ENCODE measurements around the gene ADGRL3.
"Not testable (repeated sequence)": the region's sequence is repeated elsewhere in the genome, so short reads cannot be mapped to it uniquely, and the experiment has no call there.

The ADGRL3 gene

DNA sequence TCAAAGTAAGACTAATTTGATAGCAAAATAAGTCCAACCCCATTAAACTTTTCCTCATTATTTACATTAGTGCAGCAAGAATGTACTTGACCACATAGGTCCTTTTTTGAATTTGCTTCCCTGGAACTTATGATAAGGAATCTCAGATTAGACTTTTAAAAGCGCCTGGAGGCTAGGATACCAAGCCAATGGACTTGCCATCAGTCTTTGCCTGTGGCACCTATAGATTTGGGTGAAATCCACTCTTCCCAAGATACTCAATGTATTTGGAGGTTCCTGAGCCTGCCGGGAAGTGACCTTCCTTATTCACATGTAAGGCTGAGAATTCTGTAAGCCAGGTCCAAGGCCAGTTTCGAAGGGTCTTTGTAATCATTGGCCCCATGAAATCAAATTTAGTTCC lies 553.6 kb downstream of the ADGRL3 start:
- in situ Hi-C loops (cut with HindIII; ENCODE audit: low sequenced_read_pairs), result no loop called here
- no peak for DNase-seq (ENCODE audit: low read depth)
- no peak overlapping the region for H3K4me3 ChIP-seq (ENCODE audit: low read depth, low read length)
- TF ChIP-seq, protein P1, sequence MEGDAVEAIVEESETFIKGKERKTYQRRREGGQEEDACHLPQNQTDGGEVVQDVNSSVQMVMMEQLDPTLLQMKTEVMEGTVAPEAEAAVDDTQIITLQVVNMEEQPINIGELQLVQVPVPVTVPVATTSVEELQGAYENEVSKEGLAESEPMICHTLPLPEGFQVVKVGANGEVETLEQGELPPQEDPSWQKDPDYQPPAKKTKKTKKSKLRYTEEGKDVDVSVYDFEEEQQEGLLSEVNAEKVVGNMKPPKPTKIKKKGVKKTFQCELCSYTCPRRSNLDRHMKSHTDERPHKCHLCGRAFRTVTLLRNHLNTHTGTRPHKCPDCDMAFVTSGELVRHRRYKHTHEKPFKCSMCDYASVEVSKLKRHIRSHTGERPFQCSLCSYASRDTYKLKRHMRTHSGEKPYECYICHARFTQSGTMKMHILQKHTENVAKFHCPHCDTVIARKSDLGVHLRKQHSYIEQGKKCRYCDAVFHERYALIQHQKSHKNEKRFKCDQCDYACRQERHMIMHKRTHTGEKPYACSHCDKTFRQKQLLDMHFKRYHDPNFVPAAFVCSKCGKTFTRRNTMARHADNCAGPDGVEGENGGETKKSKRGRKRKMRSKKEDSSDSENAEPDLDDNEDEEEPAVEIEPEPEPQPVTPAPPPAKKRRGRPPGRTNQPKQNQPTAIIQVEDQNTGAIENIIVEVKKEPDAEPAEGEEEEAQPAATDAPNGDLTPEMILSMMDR (IDR thresholded peaks at IDR 0.05; ENCODE audit: low read depth, low read length, missing control alignments), result no peak

DNA sequence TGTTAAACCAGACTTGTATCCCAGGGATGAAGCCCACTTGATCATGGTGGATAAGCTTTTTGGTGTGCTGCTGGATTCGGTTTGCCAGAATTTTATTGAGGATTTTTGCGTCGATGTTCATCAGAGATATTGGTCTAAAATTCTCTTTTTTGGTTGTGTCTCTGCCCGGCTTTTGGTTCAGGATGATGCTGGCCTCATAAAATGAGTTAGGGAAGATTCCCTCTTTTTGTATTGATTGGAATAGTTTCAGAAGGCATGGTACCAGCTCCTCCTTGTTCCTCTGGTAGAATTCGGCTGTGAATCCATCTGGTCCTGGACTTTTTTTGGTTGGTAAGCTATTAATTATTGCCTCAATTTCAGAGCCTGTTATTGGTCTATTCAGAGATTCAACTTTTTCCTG lies 556.8 kb downstream of the ADGRL3 start:
- in situ Hi-C loops (cut with HindIII; ENCODE audit: low sequenced_read_pairs); H3K4me3 ChIP-seq (ENCODE audit: low read depth, low read length); DNase-seq (ENCODE audit: low read depth): not testable (repeated sequence)

DNA sequence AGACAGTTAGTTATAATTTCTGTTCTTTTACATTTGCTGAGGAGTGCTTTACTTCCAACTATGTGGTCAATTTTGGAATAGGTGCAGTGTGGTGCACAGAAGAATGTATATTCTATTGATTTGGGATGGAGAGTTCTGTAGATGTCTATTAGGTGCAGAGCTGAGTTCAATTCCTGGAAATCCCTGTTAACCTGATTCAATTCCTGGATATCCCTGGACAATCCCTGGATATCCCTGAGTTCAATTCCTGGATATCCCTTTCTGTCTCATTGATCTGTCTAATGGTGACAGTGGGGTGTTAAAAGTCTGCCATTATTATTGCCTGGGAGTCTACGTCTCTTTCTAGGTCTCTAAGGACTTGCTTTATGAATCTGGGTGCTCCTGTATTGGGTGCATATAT lies 557.9 kb downstream of the ADGRL3 start:
- DNase-seq (ENCODE audit: low read depth); H3K4me3 ChIP-seq (ENCODE audit: low read depth, low read length); in situ Hi-C loops (cut with HindIII; ENCODE audit: low sequenced_read_pairs): not testable (repeated sequence)

DNA sequence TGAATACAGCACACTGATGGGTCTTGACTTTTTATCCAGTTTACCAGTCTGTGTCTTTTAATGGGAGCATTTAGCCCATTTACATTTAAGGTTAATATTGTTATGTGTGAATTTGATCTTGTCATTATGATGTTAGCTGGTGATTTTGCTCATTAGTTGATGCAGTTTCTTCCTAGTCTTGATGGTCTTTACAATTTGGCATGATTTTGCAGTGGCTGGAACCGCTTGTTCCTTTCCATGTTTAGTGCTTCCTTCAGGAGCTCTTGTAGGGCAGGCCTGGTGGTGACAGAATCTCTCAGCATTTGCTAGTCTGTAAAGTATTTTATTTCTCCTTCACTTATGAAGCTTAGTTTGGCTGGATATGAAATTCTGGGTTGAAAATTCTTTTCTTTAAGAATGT lies 558.5 kb downstream of the ADGRL3 start:
- in situ Hi-C loops (cut with HindIII; ENCODE audit: low sequenced_read_pairs), result not testable (repeated sequence)

DNA sequence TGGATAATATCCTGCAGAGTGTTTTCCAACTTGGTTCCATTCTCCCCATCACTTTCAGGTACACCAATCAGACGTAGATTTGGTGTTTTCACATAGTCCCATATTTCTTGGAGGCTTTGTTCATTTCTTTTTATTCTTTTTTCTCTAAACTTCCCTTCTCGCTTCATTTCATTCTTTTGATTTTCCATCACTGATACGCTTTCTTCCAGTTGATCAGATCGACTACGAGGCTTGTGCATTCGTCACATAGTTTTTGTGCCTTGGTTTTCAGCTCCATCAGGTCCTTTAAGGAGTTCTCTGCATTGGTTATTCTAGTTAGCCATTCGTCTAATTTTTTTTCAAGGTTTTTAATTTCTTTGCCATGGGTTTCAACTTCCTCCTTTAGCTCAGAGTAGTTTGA lies 559.1 kb downstream of the ADGRL3 start:
- in situ Hi-C loops (cut with HindIII; ENCODE audit: low sequenced_read_pairs); DNase-seq (ENCODE audit: low read depth); H3K4me3 ChIP-seq (ENCODE audit: low read depth, low read length): not testable (repeated sequence)

More for the DNA sequence above, 558.5 kb downstream of the ADGRL3 start:
- H3K4me3 ChIP-seq (ENCODE audit: low read depth, low read length); DNase-seq (ENCODE audit: low read depth): not testable (repeated sequence)

DNA sequence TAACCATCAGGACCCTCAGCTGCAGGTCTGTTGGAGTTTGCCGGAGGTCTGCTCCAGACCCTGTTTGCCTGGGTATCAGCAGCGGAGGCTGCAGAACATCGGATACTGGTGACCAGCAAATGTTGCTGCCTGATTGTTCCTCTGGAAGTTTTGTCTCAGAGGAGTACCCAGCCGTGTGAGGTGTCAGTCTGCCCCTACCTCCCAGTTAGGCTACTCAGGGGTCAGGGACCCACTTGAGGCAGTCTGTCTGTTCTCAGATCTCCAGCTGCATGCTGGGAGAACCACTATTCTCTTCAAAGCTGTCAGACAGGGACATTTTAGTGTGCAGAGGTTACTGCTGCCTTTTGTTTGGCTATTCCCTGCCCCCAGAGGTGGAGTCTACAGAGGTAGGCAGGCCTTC lies 559.8 kb downstream of the ADGRL3 start:
- in situ Hi-C loops (cut with HindIII; ENCODE audit: low sequenced_read_pairs); DNase-seq (ENCODE audit: low read depth); H3K4me3 ChIP-seq (ENCODE audit: low read depth, low read length): not testable (repeated sequence)

DNA sequence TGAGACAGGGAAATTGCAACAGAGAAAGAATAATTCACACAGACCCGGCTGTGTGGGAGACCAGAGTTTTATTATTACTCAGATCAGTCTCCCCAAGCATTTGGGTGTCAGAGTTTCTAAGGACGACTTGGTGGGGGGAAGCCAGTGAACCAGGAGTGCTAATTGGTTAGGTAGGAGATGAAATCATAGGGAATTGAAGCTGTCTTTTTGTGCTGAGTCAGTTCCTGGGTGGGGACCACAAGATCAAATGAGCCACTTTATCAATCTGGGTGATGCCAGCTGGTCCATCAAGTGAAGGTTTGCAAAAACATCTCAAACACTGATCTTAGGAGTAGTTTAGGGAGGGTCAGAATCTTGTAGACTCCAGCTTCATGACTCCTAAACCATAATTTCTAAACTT lies 560.7 kb downstream of the ADGRL3 start:
- TF ChIP-seq, protein P1 (IDR thresholded peaks at IDR 0.05; ENCODE audit: low read depth, low read length, missing control alignments), result no peak
- in situ Hi-C loops (cut with HindIII; ENCODE audit: low sequenced_read_pairs), result no loop called here
- H3K4me3 ChIP-seq (ENCODE audit: low read depth, low read length), result no peak overlapping the region
- DNase-seq (ENCODE audit: low read depth), result no peak

DNA sequence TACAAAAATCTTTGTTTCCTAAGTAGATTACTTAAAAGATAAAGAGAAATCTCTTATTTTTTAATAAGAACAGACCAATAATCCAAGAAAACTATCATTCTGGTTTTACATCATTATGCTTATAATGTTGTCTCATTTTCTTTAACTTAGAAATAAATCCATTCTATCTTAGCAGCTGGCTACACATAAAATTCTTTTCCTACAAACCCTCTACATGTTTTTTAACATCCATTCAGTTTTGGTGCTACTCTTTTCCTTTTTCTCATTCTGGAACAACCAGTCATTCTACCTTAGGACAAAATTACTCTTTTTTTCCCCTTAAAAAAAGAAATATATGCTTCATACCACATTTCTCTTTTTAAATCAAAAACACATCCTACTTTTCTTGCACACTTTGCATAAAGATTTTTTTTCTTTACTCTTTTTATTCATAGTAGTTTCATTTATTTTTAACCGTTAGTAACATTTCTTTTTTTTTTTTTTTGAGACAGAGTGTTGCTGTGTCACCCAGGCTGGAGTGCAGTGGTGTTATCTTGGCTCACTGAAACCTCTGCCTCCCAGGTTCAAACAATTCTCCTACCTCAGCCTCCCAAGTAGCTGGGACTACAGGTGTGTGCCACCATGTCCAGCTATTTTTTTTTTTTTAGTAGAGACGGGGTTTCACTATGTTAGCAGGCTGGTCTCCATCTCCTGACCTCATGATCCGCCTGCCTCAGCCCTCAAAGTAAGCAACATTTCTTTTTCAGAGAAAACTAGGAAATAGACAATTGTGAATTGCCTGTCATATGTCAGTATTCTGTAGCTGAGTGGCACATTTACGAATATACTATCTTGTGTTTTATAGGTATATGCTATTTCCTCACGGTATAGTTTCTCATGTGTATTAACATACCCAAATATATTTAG lies 562.8 kb downstream of the ADGRL3 start:
- TF ChIP-seq, protein P1 (IDR thresholded peaks at IDR 0.05; ENCODE audit: low read depth, low read length, missing control alignments), result no peak
- no peak overlapping the region for H3K4me3 ChIP-seq (ENCODE audit: low read depth, low read length)
- no peak for DNase-seq (ENCODE audit: low read depth)
- in situ Hi-C loops (cut with HindIII; ENCODE audit: low sequenced_read_pairs), result no loop called here

DNA sequence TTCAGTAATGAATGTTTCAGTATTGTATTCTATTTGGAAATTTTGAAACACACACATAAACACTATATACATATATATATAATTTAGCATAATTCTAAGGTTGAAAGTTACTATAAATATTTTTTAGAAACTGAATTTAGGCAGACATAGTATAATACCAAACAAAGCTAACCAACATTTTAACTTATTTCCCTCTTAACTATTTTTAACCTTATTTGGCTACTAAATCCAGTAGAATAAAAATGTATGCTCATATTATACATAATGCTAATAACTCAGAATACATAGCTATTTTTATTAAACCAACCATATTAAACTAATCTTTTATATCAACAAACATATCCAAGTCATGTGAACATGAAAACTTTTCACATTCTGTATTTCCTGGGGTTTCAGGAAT lies 563.6 kb downstream of the ADGRL3 start:
- in situ Hi-C loops (cut with HindIII; ENCODE audit: low sequenced_read_pairs), result no loop called here
- no peak for DNase-seq (ENCODE audit: low read depth)
- TF ChIP-seq, protein P1 (IDR thresholded peaks at IDR 0.05; ENCODE audit: low read depth, low read length, missing control alignments), result no peak
- H3K4me3 ChIP-seq (ENCODE audit: low read depth, low read length), result no peak overlapping the region

DNA sequence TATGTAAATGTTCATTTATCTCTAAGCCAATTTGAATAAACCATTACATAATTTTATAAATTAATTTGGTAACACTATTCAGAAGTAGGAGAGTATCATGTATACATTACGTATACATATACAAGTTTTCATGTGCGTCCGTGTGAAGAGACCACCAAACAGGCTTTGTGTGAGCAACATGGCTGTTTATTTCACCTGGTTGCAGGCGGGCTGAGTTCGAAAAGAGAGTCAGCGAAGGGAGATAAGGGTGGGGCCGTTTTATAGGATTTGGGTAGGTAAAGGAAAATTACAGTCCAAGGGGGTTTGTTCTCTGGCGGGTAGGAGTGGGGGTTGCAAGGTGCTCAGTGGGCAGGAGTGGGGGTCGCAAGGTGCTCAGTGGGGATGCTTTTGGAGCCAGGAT lies 564.0 kb downstream of the ADGRL3 start:
- DNase-seq (ENCODE audit: low read depth); H3K4me3 ChIP-seq (ENCODE audit: low read depth, low read length); in situ Hi-C loops (cut with HindIII; ENCODE audit: low sequenced_read_pairs): not testable (repeated sequence)

DNA sequence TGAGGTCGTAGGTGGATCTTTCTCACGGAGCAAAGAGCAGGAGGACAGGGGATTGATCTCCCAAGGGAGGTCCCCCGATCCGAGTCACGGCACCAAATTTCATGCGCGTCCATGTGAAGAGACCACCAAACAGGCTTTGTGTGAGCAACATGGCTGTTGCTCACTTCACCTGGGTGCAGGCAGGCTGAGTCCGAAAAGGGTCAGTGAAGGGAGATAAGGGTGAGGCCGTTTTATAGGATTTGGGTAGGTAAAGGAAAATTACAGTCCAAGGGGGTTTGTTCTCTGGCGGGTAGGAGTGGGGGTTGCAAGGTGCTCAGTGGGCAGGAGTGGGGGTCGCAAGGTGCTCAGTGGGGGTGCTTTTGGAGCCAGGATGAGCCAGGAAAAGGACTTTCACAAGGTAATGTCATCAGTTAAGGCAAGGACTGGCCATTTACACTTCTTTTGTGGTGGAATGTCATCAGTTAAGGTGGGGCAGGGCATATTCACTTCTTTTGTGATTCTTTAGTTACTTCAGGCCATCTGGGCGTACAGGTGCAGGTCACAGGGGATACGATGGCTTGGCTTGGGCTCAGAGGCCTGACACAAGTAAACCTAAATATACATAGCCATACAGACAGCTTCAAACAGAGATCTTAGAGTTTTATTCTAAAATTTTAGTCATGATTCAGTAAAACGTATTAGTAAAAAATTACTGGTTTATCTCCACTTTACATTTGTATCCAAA lies 569.5 kb downstream of the ADGRL3 start:
- in situ Hi-C loops (cut with HindIII; ENCODE audit: low sequenced_read_pairs); H3K4me3 ChIP-seq (ENCODE audit: low read depth, low read length); DNase-seq (ENCODE audit: low read depth): not testable (repeated sequence)
